DND-41 (cell line): ENCODE measurements around the gene FAM241A.

Experiments used
- ATAC-seq: fragments of 200-7000 bp; cut with Tn5 transposase; 3 replicates; pipeline ENCODE4 v1.9.1; 2021; ENCODE audit warnings: low read depth; ENCODE audit not compliant: insufficient read depth
- DNase-seq: peaks from one replicate; pipeline ENCODE4 v3.0.0-alpha.2; 2020
- H2AFZ ChIP-seq: 2 replicates; pipeline ENCODE4 v1.6.0; 2012; ENCODE audit warnings: low read depth, low read length
- H3K27ac ChIP-seq: 2 replicates; pipeline ENCODE4 v1.5.1; 2012; ENCODE audit warnings: low read length, inconsistent platforms
- H3K27me3 ChIP-seq: fragments of 200-600 bp; sonication (generic); 2 replicates; pipeline ENCODE4 v1.6.0; 2012; ENCODE audit warnings: low read length, mild to moderate bottlenecking, inconsistent platforms; ENCODE audit not compliant: insufficient read depth, poor library complexity
- H3K36me3 ChIP-seq: 2 replicates; pipeline ENCODE4 v1.5.1; 2012; ENCODE audit warnings: low read length, inconsistent platforms; ENCODE audit not compliant: insufficient read depth
- H3K4me1 ChIP-seq: 2 replicates; pipeline ENCODE4 v1.5.1; 2012; ENCODE audit warnings: mild to moderate bottlenecking, low read length; ENCODE audit not compliant: insufficient read depth
- H3K4me2 ChIP-seq: 2 replicates; pipeline ENCODE4 v1.6.0; 2012; ENCODE audit warnings: mild to moderate bottlenecking, moderate library complexity, low read length, inconsistent platforms; ENCODE audit not compliant: insufficient read depth
- H3K4me3 ChIP-seq, 2 experiments: fragments of 200-600 bp in 1 of 2; shearing (Covaris generic) in 1 of 2; 2 replicates each; pipeline ENCODE4 v1.5.1; 2012 to 2016; ENCODE audit warnings: inconsistent platforms in 2 of 2, low read length in 2 of 2, mild to moderate bottlenecking in 2 of 2, low read depth in 1 of 2, moderate library complexity in 1 of 2
- H3K79me2 ChIP-seq: 2 replicates; pipeline ENCODE4 v1.6.0; 2012; ENCODE audit warnings: low read length, inconsistent platforms; ENCODE audit not compliant: insufficient read depth
- H3K9ac ChIP-seq: 2 replicates; pipeline ENCODE4 v1.6.0; 2012; ENCODE audit warnings: low read depth, mild to moderate bottlenecking, inconsistent platforms, low read length, moderate library complexity
- H3K9me3 ChIP-seq: 2 replicates; pipeline ENCODE4 v1.5.1; 2012; ENCODE audit warnings: low read length, moderate library complexity, mild to moderate bottlenecking, inconsistent platforms; ENCODE audit not compliant: insufficient read depth, severe bottlenecking
- H4K20me1 ChIP-seq: 2 replicates; pipeline ENCODE4 v1.6.0; 2012; ENCODE audit warnings: low read length; ENCODE audit not compliant: insufficient read depth
- CTCF ChIP-seq: IDR thresholded peaks from 2 replicates; pipeline ENCODE4 v1.5.1; 2012; ENCODE audit warnings: borderline replicate concordance, low read length, moderate library complexity, mild to moderate bottlenecking; ENCODE audit not compliant: poor library complexity, severe bottlenecking; ENCODE audit errors: extremely low read depth
- EZH2 ChIP-seq: IDR thresholded peaks from 3 replicates; pipeline ENCODE4 v1.6.1; 2012; ENCODE audit warnings: borderline replicate concordance, low read depth, mild to moderate bottlenecking, moderate library complexity, low read length, inconsistent platforms; ENCODE audit not compliant: severe bottlenecking

FAM241A gene

GRCh38 chr4:112128452-112128851 lies 16.8 kb upstream of the FAM241A start:
- ATAC-seq, result no peak
- no peaks in the 10 kb centered on the region for H3K27me3 ChIP-seq
- H3K4me2 ChIP-seq, result no peak overlapping the region
- H4K20me1 ChIP-seq, result no peaks in the 10 kb centered on the region
- no peaks in the 10 kb centered on the region for H3K36me3 ChIP-seq
- H3K4me1 ChIP-seq, result no peaks in the 10 kb centered on the region
- H3K27ac ChIP-seq, result no peak overlapping the region
- no peak for DNase-seq
- H3K4me3 ChIP-seq, result no peak overlapping the region
- no peak overlapping the region for H3K9ac ChIP-seq
- H3K79me2 ChIP-seq, result no peaks in the 10 kb centered on the region
- no peaks in the 10 kb centered on the region for H3K9me3 ChIP-seq
- no peak overlapping the region for H2AFZ ChIP-seq
- no peak for TF ChIP-seq CTCF
- TF ChIP-seq EZH2, result no peak

GRCh38 chr4:112130906-112131305 lies 14.3 kb upstream of the FAM241A start:
- H3K27ac ChIP-seq, result no peak overlapping the region
- TF ChIP-seq EZH2 (no peak), CTCF (no peak)
- ATAC-seq (no peak), DNase-seq (no peak)
- no peaks in the 10 kb centered on the region for H3K79me2 ChIP-seq
- H3K36me3 ChIP-seq, result no peaks in the 10 kb centered on the region
- H4K20me1 ChIP-seq, result no peaks in the 10 kb centered on the region
- H3K9ac ChIP-seq, result no peak overlapping the region
- H3K9me3 ChIP-seq, result no peaks in the 10 kb centered on the region
- H3K4me3 ChIP-seq, result no peak overlapping the region
- H2AFZ ChIP-seq, result no peak overlapping the region
- H3K4me2 ChIP-seq, result no peak overlapping the region
- no peaks in the 10 kb centered on the region for H3K27me3 ChIP-seq
- H3K4me1 ChIP-seq, result no peaks in the 10 kb centered on the region

DNA sequence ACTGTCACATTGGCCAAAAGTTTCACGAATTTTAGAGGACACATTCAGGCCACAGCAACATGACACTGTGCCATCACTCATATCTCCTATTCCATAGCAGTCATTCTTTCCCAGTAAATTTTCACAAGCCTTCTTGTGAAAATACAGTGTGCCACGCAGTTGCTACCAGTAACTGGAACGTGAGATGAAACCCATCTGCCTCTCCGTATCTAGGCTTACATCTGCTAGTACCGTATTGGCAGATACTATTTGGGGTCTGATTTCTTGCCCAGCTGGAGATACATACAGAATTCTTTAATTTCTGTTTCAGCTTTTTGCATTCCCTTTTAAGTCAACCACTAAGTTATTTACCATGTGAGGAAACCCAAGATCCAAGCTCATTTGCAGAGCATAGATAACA lies 8.7 kb upstream of the FAM241A start:
- H3K4me2 ChIP-seq, result no peak overlapping the region
- no peaks in the 10 kb centered on the region for H3K27me3 ChIP-seq
- H3K27ac ChIP-seq, result no peak overlapping the region
- ATAC-seq, result no peak
- no peak for DNase-seq
- no peaks in the 10 kb centered on the region for H3K79me2 ChIP-seq
- no peak for TF ChIP-seq EZH2
- TF ChIP-seq CTCF, result no peak
- H3K9ac ChIP-seq, result no peak overlapping the region
- H3K4me3 ChIP-seq, result no peak overlapping the region
- H2AFZ ChIP-seq, result no peak overlapping the region
- H4K20me1 ChIP-seq, result no peaks in the 10 kb centered on the region
- H3K4me1 ChIP-seq, result no peaks in the 10 kb centered on the region
- no peaks in the 10 kb centered on the region for H3K36me3 ChIP-seq
- H3K9me3 ChIP-seq, result no peaks in the 10 kb centered on the region

DNA sequence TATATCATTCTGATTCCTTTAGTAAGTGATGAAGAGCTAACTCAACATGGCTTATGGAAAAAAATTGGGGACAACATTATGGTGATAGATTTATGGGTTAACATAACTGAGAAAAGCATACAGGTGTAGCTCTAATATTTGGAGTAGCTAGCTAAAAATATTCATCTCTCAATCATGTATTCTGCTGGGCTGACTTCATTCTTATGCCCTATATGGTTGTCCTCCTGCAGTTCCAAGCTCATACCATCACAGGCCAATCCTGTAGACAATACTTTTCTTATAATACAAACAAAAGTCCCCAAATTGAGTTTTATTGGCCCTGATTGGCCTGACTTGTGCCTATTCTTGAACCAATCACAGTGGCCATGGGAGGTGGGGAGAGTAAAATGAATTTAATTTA lies 6.7 kb upstream of the FAM241A start:
- DNase-seq (no peak), ATAC-seq (no peak)
- Histone ChIP-seq H3K27ac (no peak overlapping the region), H3K4me2 (no peak overlapping the region), H3K9ac (no peak overlapping the region), H3K27me3 (no peaks in the 10 kb centered on the region), H3K79me2 (no peaks in the 10 kb centered on the region), H3K9me3 (no peaks in the 10 kb centered on the region), H4K20me1 (no peaks in the 10 kb centered on the region), H3K36me3 (no peaks in the 10 kb centered on the region), H2AFZ (no peak overlapping the region), H3K4me3 (no peak overlapping the region), H3K4me1 (no peaks in the 10 kb centered on the region)
- TF ChIP-seq CTCF (no peak), EZH2 (no peak)
